ENCODE results near the gene EXOC3L4. TPM values are rescaled to one million over a fixed set of nuclear protein-coding genes. Genes with fewer than 3 reads are reported as not detected.

Gene EXOC3L4
- total RNA-seq, 1 experiment from 2014 or later = 1.4 TPM

- Histone ChIP-seq H4K20me1 (ENCODE audit: low read length) (no peaks in the 10 kb centered on the region), H3K9ac (ENCODE audit: low read length) (no peak overlapping the region), H3K36me3 (ENCODE audit: low read depth, low read length) (peaks cover 24% of the 10 kb centered on the region), H3K27ac (ENCODE audit: low read length) (peak overlapping the region; percentile 96; the same call in 1 of the 2 replicates), H3K27me3 (ENCODE audit: low read length) (no peaks in the 10 kb centered on the region), H3K9me3 (ENCODE audit: low read length) (no peaks in the 10 kb centered on the region), H3K79me2 (ENCODE audit: low read length) (no peaks in the 10 kb centered on the region), H3K4me1 (ENCODE audit: insufficient read depth, low read length) (peaks cover 26% of the 10 kb centered on the region), H3K4me3 (ENCODE audit: low read length) (no peak overlapping the region), H3K4me2 (ENCODE audit: low read length) (no peak overlapping the region), H3F3A (ENCODE audit: low read length, unreplicated experiment) (no peaks in the 10 kb centered on the region), H3K9me2 (replicated peaks; ENCODE audit: low read length) (no peaks in the 10 kb centered on the region), H2AFZ (ENCODE audit: low read length) (no peak overlapping the region)
- ATAC-seq (no peak), DNase-seq (no peak)
- no TSS peak for BruUV-seq (replicated peaks)
- ChIA-PET POLR2A (ENCODE audit: unreplicated experiment) (no interaction called here), CTCF (no interaction called here)
- intact Hi-C loops (cut with micrococcal nuclease) = no loop called here
- TF ChIP-seq EZH2phosphoT487 (IDR thresholded peaks at IDR 0.05; ENCODE audit: borderline replicate concordance, low read length) (no peak), EZH2 (IDR thresholded peaks at IDR 0.05; ENCODE audit: low read length, unreplicated experiment) (no peak), CTCF (conservative IDR thresholded peaks at IDR 0.05; ENCODE audit: low read depth, low read length) (no peak)
Observed at GRCh38 chr14:103135333-103136260, 41.1 kb downstream of the EXOC3L4 start.

GRCh38 chr14:103136388-103137271, 42.1 kb downstream of the EXOC3L4 start:
- Histone ChIP-seq H3K9ac (ENCODE audit: low read length) (peak overlapping the region; percentile 70), H3K9me3 (ENCODE audit: low read length) (no peaks in the 10 kb centered on the region), H4K20me1 (ENCODE audit: low read length) (no peaks in the 10 kb centered on the region), H3F3A (ENCODE audit: low read length, unreplicated experiment) (no peaks in the 10 kb centered on the region), H3K9me2 (replicated peaks; ENCODE audit: low read length) (no peaks in the 10 kb centered on the region), H3K4me2 (ENCODE audit: low read length) (peak overlapping the region; percentile 80), H3K4me1 (ENCODE audit: insufficient read depth, low read length) (peaks cover 20% of the 10 kb centered on the region), H3K4me3 (ENCODE audit: low read length) (peak overlapping the region; percentile 20; the same call in 1 of the 2 replicates), H3K27ac (ENCODE audit: low read length) (peak overlapping the region; percentile 96), H3K36me3 (ENCODE audit: low read depth, low read length) (peaks cover 24% of the 10 kb centered on the region), H2AFZ (ENCODE audit: low read length) (peak overlapping the region; percentile 57; the same call in 1 of the 2 replicates), H3K79me2 (ENCODE audit: low read length) (no peaks in the 10 kb centered on the region), H3K27me3 (ENCODE audit: low read length) (no peaks in the 10 kb centered on the region)
- ATAC-seq = peak; percentile 87
- intact Hi-C loops (cut with micrococcal nuclease) = no loop called here
- DNase-seq = peak; percentile 84
- ChIA-PET POLR2A (ENCODE audit: unreplicated experiment) (no interaction called here), CTCF (interaction anchor here (0.9 kb wide), 1 partner anchor 31 kb away, joined by 3 read pairs; no protein-coding TSS in a partner anchor)
- TSS peak; percentile 36 for BruUV-seq (replicated peaks)
- TF ChIP-seq CTCF (conservative IDR thresholded peaks at IDR 0.05; ENCODE audit: low read depth, low read length) (no peak), EZH2 (IDR thresholded peaks at IDR 0.05; ENCODE audit: low read length, unreplicated experiment) (no peak), EZH2phosphoT487 (IDR thresholded peaks at IDR 0.05; ENCODE audit: borderline replicate concordance, low read length) (no peak)
